Femur (tissue), 1 donor: ENCODE measurements around the gene RAB3B.
"Not testable (repeated sequence)": the region's sequence is repeated elsewhere in the genome, so short reads cannot be mapped to it uniquely, and the experiment has no call there.

Experiments
- DNase-seq: peaks from one replicate; pipeline ENCODE4 v3.0.0-alpha.2; 2017

RAB3B gene

DNA sequence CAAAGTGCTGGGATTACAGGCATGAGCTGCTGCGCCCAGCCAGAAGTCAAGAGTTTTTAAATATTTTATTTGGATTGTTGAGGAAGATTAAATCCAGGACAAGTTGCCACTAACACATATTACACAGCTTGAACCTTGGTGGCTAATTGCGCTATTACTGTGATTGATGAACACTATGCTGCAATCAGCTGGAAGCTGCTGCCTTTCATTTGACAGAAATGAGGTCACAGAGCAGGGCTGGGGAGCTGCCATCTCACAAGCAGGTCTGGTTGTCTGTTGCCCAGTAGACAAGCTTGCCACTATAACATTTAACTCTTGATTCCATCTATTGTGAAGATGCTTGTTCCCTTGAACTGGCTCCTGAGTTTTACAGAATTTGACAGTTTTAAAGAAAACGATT lies 74.5 kb downstream of the RAB3B start:
- DNase-seq: no peak

DNA sequence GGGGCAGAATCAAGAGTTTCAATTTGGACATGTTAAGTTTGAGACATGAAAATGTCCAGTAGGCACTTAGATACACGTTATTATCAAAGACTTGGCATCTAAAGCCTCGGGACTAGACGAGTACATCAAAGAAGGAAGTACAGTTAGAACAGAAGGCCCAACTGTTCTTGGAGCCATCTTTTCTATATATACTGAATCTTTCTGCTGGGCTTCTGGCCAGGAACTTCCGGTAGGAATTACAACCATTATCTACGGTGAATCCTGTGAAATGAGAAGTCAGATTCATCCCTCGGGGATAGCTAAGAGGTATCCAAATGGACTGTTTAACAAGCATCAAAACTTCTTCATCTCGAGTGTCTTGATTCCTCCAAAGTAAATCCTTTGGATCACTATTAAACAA lies 77.6 kb downstream of the RAB3B start:
- no peak for DNase-seq

DNA sequence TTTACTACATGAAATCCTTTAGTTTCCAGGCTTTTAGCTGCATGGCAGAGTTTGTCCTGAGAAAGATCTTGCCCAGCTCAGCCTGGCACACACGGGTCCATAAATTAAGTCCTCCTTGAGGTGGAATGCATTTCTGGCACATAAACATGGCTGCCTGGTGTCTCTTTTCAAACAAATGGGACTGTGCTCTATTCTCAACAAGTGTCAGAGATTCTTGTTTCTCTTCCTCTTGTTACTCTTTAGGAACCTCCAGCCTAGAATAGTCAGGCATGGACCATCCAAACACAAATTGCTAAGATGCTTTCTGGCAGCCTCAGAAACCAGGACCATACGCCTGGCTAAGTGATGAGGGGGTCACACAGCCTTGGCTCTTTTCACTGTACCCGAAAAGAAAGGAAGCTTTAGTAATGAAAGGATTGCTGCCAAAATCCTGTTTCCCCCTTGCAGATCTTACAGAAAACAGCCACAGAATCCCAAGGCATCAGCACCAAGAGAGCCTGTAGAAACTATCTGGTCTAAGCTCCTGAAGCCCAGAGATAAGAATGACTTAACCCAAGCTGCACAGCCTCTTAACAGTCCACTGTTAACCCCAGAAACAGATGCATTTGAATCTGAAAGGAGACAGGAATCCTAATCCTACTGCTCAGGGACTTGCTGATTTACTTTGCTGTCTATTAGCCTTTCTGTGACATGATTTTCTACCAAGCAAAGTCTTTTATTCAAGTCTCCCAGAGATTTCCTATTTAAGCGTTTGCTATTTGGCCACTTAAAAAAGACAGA lies 80.1 kb downstream of the RAB3B start:
- no peak for DNase-seq

DNA sequence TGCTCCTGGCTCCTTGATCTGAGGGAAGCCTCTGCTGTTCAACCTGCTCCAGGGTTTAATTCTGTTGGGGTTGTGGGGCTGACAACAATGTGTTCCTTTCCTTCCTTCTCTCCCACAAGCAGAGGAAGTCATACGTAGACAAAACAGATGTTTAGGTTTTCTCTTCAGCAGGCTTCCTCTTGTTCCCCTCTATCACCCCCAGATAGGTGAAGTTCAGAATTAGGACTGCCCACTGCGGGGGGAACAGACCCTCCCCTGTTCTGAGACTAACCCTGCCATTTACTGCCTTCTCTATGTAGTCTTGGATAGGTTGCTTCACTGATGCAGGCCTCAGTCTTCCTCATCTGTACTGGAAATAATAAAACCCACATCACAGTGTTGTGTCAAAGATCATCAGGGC lies 82.0 kb downstream of the RAB3B start:
- no peak for DNase-seq

DNA sequence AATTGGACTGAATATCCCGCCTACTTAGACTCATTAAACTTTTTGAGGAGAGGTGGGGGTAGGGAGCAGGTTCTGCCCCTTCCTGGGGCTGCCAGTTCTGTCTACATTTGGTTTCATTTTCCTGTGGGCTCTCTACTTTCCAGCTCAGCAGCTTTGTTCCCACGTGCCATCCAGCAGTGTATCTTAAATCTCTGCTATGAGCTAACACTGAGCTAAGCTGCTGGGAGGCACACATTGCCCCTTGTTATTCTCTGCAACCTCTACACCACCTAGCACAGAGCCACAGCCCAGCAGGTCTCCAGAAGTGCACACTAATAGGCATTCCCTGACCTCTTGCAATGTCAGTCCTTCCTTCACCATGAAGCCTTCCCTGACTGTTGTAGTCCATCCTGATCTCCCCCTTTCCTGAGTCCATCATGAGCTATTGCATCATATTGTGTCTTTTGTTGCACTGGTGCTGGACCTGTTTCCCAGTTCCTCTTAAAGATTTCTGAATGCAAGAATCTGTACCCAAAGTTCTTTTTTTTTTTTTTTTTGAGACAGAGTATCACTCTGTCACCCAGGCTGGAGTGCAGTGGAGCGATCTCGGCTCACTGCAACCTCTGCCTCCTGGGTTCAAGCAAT lies 83.3 kb downstream of the RAB3B start:
- DNase-seq: no peak

DNA sequence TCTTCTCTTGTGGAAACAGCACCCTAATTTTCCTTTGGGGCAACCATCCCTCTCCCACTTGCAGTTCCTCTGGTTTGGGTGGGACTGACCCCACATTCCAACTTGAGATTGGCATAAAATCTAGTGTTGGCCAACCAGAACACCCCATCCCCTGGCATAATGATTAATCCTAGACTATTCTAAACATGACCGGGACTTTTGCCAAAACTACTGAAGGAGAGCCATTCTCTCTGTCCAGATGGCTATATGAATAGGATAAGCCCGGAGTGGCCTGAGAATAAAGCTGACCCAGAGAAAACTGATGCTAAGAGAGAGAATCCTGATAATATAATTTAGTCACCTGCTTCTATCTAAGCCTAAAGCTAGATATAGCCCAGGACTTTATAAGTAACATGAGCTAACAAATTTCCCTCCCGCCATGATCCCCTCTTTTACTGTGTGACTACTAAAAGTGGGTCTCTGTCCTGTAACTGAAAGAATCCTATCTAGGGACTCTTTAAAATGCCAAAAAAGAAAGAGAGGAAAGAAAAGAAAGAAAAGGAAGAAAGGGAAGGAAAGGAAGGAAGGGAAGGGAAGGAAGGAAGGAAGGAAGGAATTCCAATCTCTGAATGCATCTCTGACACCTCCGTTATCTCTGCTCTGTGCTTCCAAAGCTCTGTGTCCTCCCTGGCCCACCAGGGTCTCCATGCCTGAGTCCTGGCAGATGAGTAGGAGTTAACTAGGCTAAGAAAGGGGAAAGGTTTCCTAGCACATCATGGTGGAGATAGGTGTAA lies 84.0 kb downstream of the RAB3B start:
- DNase-seq: no peak

DNA sequence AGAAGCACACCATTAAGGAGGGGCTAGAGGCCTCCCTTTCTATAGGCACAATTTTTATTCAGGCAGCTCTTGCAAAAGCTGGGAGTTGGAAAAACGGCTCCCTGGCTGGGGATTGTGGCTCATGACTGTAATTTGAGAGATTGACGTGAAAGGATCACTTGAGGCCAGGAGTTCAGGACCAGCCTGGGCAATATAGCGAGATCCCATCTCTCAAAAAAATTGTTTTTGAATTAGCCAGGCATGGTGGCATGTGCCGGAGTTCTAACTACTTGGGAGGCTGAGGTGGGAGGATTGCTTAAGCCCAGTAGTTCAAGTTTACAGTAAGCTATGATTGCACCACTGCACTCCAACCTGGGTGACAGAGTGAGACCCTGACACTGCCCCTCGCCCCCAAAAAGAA lies 88.0 kb downstream of the RAB3B start:
- no peak for DNase-seq

DNA sequence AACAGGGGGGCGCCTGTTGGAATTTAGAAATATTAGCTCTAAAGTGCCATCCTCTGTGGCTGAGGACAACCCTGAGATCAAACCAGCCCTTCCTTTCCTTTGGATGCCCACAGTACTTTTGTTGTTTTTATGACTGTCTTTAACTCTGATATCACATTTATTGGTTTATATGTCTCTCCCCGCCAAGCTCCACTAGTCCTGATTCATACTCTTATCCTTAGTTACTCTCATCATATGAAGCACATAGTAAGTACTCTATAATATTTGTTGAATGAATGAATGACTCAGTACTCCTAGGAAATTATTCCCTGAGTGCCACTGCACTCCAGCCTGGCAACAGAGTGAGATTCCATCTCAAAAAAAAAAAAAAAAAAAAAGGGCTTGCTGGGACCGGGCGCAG lies 89.3 kb downstream of the RAB3B start:
- DNase-seq: no peak

DNA sequence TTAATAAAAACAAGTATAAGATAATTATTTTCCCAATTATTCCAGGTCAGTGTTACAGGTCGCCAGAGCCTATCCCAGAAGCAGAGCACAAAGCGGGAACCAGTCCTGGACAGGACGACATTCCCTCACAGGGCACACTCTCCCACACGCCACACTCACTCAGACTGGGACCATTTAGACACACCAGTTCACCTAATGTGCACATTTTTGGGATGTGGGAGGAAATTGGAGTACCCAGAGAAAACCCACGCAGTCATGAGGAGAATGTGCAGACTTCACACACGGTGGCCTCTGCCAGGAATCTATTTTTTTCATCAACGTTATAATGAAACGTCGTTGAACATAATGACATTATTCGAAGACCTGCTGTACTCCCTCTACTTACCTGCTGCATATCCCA lies 91.5 kb downstream of the RAB3B start:
- no peak for DNase-seq

DNA sequence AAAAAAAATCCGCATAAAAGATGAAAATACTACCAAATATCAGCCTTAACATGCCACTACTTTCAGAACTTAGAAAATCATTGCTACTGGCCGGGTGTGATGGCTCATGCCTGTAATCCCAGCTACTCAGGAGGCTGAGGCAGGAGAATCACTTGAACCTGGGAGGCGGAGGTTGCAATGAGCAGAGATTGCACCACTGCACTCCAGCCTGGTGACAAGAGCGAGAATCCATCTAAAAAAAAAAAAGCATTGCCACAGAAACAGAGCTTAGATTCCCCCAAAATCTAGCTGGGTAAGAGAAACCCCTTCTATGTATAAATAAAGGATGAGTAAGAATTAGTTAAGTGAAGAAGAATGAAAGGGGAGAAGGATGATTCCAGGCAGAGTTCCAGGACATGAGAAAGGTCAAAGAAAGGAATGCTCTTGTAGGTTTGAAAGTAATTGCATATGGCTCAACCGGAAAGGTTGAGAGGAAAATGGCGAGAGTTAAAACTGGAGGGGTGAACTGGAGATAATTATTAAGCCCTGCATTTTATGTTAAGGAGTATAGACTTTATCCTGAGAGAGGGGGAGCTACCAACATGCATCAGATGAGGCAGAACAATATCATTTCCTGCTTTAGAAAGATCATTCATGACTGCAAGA lies 92.3 kb downstream of the RAB3B start:
- no peak for DNase-seq

DNA sequence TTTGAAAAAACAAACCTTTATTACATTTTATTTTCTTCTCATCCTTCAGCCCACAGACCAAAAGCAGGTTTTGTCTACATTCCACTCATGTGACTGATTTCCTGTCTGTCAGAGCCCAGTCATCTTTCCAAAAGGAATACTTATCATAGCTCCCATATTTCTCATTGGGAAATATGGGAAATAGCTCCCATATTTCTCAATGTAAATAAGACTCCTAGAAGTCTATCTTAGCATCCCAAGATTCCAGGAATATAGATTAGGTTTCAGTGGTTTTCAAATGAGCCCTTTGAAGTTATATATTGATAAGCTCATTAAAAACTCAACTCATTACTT lies 92.8 kb downstream of the RAB3B start:
- no peak for DNase-seq

DNA sequence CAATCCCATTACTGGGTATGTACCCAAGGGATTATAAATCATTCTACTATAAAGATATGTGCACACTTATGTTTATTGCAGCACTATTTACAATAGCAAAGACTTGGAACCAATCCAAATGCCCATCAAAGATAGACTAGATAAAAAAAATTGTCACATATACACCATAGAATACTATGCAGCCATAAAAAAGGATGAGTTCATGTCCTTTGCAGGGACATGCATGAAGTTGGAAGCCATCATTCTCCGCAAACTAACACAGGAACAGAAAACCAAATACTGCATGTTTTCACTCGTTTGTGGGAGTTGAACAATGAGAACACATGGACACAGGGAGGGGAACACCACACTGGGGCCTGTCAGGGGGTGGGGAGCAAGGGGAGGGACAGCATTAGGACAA lies 95.8 kb downstream of the RAB3B start:
- DNase-seq: not testable (repeated sequence)

DNA sequence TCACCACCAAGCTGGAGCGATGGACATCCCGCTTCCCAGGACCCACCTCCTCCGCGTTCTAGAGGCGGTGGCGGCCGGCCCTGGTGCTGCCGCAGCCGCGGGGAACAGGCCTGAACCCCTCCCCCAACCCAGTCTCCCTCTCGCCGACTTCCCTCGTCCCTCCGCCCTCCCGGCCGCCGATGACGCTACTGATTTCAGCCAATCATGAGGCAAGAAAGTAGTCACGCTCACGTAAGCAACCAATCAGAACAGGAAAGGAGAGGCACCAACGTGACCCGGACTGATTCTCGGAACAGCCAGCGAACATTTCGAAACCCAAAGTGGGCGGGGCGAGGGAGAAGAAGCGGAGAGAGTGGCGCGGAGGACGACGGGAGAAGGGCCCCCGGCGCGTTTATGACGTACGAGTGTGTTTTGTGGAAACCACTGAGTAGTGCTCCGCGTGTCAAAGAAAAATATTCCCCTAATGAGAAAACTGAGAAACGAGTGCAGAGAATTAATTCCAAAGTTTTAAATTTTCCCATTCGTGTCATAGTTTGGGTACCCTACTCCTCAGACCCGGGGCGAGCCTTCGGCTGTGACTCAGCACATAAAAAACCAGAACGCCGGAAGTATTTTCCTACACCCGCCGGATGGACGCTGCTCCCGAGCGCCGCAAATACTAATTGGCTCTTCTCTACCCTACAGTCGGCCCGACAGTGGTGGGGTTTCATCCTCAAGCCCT lies 111.7 kb downstream of the RAB3B start, which contains the start of gene NRDC:
NRDC (minus strand) TSS at position 112 of the 721 bp plus-strand sequence. CDS start 112 bp downstream, outside the sequence.
- DNase-seq: peak; percentile 100

DNA sequence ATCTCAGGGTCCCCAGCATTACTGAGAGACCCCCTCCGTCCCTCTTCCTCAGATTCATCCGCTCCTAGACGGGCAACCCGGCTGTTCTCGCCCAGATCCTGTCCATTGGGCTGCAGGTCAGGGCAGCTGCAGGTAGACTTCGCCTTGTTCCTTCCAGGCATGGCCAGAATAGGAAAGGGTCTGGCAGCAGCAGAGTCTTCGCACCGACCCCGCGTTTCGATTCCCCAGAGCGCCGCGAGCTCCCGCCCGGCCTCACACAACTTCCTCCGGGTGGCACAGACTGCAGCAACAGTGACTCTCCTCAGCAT lies 112.2 kb downstream of the RAB3B start:
- DNase-seq: no peak

DNA sequence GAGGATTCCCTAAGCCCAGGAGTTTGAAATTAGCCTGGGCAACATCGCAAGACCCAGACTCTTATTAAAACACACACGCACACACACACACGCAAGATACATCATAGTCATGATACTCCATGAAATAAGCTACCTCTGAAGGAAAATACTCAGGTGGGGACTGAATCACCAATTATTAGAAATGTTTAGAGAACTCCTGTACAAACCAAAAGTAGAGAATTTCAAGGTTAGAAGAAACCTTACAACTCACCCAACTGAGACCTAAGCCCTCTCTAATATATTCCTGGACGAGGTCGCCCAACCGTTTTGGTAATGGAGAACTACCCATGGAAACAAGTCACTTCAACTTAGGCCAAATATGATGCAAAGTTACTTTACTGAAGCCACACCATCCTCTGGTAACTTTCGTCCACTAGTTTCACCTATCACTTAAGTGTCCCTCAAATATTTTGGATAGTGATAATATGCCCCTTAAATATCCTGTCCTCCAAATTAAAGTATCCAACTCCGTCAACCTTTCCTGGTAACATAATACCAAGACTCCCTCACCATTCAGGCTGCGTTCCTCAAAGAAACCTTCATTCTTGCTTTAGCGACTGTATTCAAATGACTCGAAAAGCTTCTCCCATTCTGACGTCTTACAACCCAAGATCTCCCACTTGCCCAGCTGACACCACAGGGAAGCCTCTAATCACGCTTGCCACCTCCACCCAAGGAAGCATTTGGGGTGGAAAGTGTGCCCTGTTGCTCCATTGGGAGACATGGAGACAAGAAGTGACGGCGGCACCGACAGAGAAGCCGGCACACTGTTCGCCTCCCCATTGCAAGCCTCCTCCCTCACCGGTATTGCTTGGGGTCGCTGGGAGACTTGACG lies 112.8 kb downstream of the RAB3B start:
- DNase-seq: peak; percentile 51

DNA sequence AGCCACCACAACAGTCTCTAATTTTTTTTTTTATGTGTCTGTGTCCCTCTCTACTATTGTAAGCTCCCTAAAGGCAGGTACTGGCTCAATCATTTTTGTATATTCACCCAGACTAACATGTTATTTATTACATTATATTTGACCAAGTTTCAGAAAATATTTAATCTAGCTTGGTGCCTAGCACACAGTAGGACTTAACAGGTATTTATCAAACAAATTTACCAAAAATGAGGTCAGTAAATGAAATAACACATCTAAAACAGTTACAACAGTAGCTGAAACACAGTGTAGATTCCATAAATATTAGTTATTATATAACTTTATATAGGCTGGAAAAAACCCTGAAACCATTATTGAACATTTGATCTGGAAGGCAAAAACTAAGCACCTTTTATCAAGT lies 114.7 kb downstream of the RAB3B start:
- no peak for DNase-seq

DNA sequence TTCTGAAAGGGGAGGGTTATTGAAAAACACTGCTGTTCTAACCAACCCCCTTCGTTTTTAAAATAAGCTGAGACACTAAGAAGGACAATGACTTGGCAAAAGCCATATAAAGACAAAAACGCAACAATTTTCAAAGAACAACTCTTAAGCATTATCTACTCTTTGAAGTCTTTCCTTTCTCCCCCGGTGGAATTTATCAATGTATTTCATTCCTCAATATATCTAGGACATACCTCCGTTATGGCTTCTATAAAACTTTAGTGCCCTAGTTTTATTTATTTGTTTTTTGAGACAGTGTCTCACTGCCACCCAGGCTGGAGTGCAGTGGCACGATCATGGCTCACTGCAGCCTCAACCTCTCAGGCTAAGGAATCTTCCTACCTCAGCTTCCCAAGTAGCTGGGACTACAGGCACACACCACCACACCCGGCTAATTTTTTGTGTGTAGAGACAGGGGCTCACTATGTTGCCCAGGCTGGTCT lies 115.2 kb downstream of the RAB3B start:
- DNase-seq: no peak

DNA sequence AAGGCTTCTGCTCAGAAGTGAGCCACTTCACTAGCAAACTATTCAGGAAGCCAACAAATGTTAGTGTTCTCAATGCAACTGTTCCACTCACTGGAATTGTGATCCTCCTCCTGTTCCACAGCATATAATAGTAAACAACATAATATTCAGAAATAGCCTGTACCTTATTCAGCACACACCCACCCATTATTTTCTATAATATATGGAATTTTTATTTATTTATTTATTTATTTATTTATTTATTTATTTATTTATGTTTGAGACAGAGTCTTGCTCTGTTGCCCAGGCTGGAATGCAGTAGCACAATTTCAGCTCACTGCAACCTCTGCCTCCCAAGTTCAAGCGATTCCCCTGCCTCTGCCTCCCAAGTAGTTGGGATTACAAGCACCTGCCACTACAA lies 117.2 kb downstream of the RAB3B start:
- DNase-seq: not testable (repeated sequence)

DNA sequence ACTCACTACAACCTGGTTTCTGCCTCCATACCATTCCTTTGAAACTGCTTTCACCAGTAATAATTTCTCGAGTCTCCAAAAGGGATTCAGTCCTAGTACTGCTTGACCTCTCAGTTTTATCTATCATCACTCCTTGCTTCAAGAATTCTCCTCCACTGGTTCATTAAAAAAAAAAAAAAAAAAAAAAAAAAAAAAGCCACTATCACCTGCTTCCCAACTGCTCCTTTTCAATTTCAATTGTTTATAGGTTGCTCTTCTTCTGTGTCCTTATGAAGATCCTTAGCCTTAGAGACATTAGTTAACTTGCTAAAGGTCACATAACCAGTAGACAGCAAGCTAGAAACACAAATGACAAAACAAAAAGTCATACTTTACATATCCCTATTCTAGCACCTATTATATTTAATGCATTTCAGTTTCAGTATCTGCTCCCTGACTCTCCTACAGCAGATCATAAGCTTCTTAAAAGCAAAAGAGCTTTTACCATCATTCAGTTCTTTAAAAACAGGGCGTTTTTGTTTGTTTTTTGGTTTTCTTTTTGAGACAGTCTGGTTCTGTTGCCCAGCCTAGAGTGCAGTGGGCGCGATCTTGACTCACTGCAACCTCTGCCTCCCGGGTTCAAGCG lies 119.0 kb downstream of the RAB3B start:
- DNase-seq: no peak

DNA sequence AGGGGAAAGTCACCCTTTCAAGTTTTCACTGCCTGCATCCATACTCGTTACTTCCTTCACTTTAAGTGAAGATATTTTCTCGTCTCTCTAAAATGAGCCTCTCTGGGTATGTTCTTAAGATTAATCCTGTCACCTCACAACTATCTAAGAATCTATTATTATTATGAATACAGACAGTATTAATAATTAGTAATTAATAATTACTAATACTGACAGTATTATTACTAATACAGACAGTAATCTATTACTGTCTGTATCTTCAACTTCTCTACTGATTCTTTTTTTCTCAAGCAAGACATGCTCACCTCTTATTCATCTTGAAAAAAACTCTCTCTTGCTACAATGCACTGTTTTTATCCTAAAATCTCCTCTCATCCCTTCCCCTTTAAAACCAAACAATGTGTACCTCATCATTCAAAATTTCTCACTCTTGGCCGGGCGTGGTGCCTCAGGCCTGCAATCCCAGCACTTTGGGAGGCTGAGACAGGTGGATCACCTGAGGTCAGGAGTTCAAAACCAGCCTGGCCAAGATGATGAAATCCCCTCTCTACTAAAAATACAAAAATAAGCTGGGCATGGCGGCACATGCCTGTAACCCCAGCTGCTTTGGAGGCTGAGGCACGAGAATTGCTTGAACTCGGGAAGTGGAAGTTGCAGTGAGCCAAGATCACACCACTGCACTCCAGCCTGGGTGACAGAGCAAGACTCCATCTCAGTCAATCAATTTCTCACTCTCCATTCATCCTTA lies 119.7 kb downstream of the RAB3B start:
- no peak for DNase-seq
